ENCODE results near the gene MACROD2.

DNA sequence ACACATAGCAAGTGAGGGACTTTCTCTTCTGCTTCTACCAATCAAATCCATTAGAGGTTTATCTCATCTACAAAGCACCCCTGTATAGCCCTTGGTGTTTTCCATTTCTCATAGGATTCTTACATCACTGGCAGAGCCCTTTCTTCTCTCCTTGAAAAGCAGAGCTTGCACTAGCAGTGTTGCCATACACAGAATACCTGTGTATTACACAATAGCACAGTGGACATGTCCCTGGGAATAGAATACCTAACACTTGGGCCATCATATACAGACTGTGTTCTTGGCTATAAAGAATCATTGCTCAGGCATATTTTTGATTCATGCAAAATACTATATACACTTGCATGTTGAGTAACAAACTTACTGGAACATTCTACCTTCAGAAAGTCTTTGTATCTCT is 1996.0 kb downstream of the MACROD2 start:
- TF ChIP-seq, protein P1, sequence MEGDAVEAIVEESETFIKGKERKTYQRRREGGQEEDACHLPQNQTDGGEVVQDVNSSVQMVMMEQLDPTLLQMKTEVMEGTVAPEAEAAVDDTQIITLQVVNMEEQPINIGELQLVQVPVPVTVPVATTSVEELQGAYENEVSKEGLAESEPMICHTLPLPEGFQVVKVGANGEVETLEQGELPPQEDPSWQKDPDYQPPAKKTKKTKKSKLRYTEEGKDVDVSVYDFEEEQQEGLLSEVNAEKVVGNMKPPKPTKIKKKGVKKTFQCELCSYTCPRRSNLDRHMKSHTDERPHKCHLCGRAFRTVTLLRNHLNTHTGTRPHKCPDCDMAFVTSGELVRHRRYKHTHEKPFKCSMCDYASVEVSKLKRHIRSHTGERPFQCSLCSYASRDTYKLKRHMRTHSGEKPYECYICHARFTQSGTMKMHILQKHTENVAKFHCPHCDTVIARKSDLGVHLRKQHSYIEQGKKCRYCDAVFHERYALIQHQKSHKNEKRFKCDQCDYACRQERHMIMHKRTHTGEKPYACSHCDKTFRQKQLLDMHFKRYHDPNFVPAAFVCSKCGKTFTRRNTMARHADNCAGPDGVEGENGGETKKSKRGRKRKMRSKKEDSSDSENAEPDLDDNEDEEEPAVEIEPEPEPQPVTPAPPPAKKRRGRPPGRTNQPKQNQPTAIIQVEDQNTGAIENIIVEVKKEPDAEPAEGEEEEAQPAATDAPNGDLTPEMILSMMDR (IDR thresholded peaks at IDR 0.05) = no peak
- no peak for TF ChIP-seq POLR2A (IDR thresholded peaks at IDR 0.05)

Measured in ovary (tissue), 3 donors.